ENCODE data around the gene DLX6. TPM values are rescaled to one million over a fixed set of nuclear protein-coding genes. Genes with fewer than 3 reads are reported as not detected.

The DLX6 gene
- total RNA-seq, 2 experiments from 2014 or later: not detected

- no TSS peak for BruUV-seq (replicated peaks)
- no peaks in the 10 kb centered on the region for H3K9me2 ChIP-seq (ENCODE audit: insufficient read depth, low read length)
- no peaks in the 10 kb centered on the region for H4K20me1 ChIP-seq (ENCODE audit: insufficient read depth, low read length)
- intact Hi-C loops (cut with micrococcal nuclease; ENCODE audit: unreplicated experiment): no loop called here
- H2AFZ ChIP-seq (ENCODE audit: low read length): no peak overlapping the region
- no peak for TF ChIP-seq EZH2phosphoT487 (IDR thresholded peaks at IDR 0.05; ENCODE audit: borderline replicate concordance, low read depth, low read length)
- TF ChIP-seq CTCF (conservative IDR thresholded peaks at IDR 0.05; ENCODE audit: low read length): no peak
- no peak overlapping the region for H3K4me3 ChIP-seq (ENCODE audit: low read depth, low read length, poor library complexity, severe bottlenecking)
- H3K4me1 ChIP-seq (ENCODE audit: insufficient read depth, low read length, poor library complexity, severe bottlenecking): no peaks in the 10 kb centered on the region
- H3K9me3 ChIP-seq (ENCODE audit: low read length): no peaks in the 10 kb centered on the region
- H3K36me3 ChIP-seq (ENCODE audit: insufficient read depth, low read length): no peaks in the 10 kb centered on the region
- no peak for DNase-seq (ENCODE audit: low spot score)
- H3K79me2 ChIP-seq (ENCODE audit: insufficient read depth, low read depth, low read length): no peaks in the 10 kb centered on the region
- CTCF ChIA-PET (ENCODE audit: unreplicated experiment): no interaction called here
- no peak overlapping the region for H3K27ac ChIP-seq (ENCODE audit: low read depth, low read length, poor library complexity, severe bottlenecking)
- H3K4me2 ChIP-seq (ENCODE audit: low read length): no peak overlapping the region
- POLR2A ChIA-PET: interaction anchor here (0.6 to 0.7 kb wide), 2 partner anchors 79 to 108 kb away, joined by 3 read pairs; no protein-coding TSS in a partner anchor
Observed at GRCh38 chr7:97015279-97015678, 9.9 kb downstream of the DLX6 start.

DNA sequence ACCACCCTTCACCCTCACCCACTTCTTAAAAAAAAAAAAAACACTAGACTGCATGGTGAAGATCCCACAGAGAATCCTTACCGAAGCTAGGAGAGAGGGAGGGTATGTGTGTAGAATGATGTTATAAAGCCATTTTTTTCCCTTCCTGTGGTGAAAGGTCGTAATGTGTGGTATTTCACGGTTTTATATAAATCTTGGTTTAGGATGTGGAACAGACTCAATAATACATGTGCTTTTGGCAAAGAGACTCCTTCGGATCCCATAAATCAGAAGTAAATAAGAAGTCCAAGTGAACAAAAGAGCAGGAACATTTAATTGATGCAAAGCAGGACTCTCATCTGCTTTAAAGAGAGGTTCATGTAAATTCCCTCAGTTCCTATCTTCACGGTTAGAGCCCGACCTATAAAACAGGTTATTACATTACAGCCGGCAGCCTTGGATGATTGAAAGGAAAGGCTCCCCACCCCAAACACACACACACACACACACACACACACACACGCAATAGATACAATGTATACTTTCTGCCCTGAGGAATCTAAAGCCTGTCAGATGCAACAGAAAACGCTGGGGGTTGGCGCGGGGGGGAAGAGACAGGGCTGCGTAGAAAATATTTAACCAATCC lies 10.5 kb downstream of the DLX6 start:
- no peaks in the 10 kb centered on the region for H3K79me2 ChIP-seq (ENCODE audit: insufficient read depth, low read depth, low read length)
- no TSS peak for BruUV-seq (replicated peaks)
- no peaks in the 10 kb centered on the region for H3K4me1 ChIP-seq (ENCODE audit: insufficient read depth, low read length, poor library complexity, severe bottlenecking)
- CTCF ChIA-PET (ENCODE audit: unreplicated experiment): no interaction called here
- POLR2A ChIA-PET: interaction anchor here (0.6 to 0.7 kb wide), 2 partner anchors 79 to 108 kb away, joined by 3 read pairs; no protein-coding TSS in a partner anchor
- no peaks in the 10 kb centered on the region for H3K9me2 ChIP-seq (ENCODE audit: insufficient read depth, low read length)
- no peak overlapping the region for H3K27ac ChIP-seq (ENCODE audit: low read depth, low read length, poor library complexity, severe bottlenecking)
- DNase-seq (ENCODE audit: low spot score): no peak
- H3K4me3 ChIP-seq (ENCODE audit: low read depth, low read length, poor library complexity, severe bottlenecking): no peak overlapping the region
- intact Hi-C loops (cut with micrococcal nuclease; ENCODE audit: unreplicated experiment): no loop called here
- TF ChIP-seq EZH2phosphoT487 (IDR thresholded peaks at IDR 0.05; ENCODE audit: borderline replicate concordance, low read depth, low read length) (no peak), CTCF (conservative IDR thresholded peaks at IDR 0.05; ENCODE audit: low read length) (no peak)
- no peaks in the 10 kb centered on the region for H3K36me3 ChIP-seq (ENCODE audit: insufficient read depth, low read length)
- no peak overlapping the region for H2AFZ ChIP-seq (ENCODE audit: low read length)
- no peak overlapping the region for H3K4me2 ChIP-seq (ENCODE audit: low read length)
- no peaks in the 10 kb centered on the region for H3K9me3 ChIP-seq (ENCODE audit: low read length)
- H4K20me1 ChIP-seq (ENCODE audit: insufficient read depth, low read length): no peaks in the 10 kb centered on the region

GRCh38 chr7:97016381-97017191 lies 11.2 kb downstream of the DLX6 start:
- POLR2A ChIA-PET: no interaction called here
- Histone ChIP-seq H3K4me2 (ENCODE audit: low read length) (no peak overlapping the region), H3K4me1 (ENCODE audit: insufficient read depth, low read length, poor library complexity, severe bottlenecking) (no peaks in the 10 kb centered on the region), H3K27ac (ENCODE audit: low read depth, low read length, poor library complexity, severe bottlenecking) (no peak overlapping the region), H3K79me2 (ENCODE audit: insufficient read depth, low read depth, low read length) (no peaks in the 10 kb centered on the region), H3K36me3 (ENCODE audit: insufficient read depth, low read length) (no peaks in the 10 kb centered on the region), H3K9me3 (ENCODE audit: low read length) (no peaks in the 10 kb centered on the region), H3K9me2 (ENCODE audit: insufficient read depth, low read length) (no peaks in the 10 kb centered on the region), H2AFZ (ENCODE audit: low read length) (no peak overlapping the region), H3K4me3 (ENCODE audit: low read depth, low read length, poor library complexity, severe bottlenecking) (no peak overlapping the region), H4K20me1 (ENCODE audit: insufficient read depth, low read length) (no peaks in the 10 kb centered on the region)
- DNase-seq (ENCODE audit: low spot score): no peak
- CTCF ChIA-PET (ENCODE audit: unreplicated experiment): no interaction called here
- no TSS peak for BruUV-seq (replicated peaks)
- no peak for TF ChIP-seq EZH2phosphoT487 (IDR thresholded peaks at IDR 0.05; ENCODE audit: borderline replicate concordance, low read depth, low read length)
- no peak for TF ChIP-seq CTCF (conservative IDR thresholded peaks at IDR 0.05; ENCODE audit: low read length)
- intact Hi-C loops (cut with micrococcal nuclease; ENCODE audit: unreplicated experiment): no loop called here
